Stimulated activated CD4-positive, alpha-beta T cell treated with anti-CD3 and anti-CD28 coated beads, TNF-alpha, amount 100 ng/mL, for 1 hour (primary cell): ENCODE results near the gene HBEGF.

Experiments used
- DNase-seq, 3 donors: peaks; one replicate each; pipeline ENCODE4 v3.0.0-alpha.2; 2020; ENCODE audit warnings: low read depth in 3 of 3, low spot score in 1 of 3

Gene HBEGF

DNA sequence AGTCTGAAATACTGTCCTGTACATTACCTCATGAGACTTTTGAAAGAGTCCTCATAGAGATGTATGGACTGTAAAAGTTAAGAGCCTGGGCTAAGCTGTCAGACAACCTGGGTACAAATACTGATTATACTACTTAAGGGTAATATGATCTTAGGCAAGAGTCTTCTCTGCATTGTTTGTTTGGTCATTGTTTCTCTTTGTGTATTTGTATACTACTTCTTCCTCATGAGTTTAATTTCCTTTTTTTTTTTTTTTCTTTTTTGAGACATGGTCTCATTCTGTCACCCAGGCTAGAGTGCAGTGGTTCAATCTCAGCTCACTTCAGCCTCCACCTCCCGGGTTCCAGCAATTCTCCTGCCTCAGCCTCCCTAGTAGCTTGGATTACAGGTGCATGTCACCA lies 40.9 kb downstream of the HBEGF start:
- no peak for DNase-seq

DNA sequence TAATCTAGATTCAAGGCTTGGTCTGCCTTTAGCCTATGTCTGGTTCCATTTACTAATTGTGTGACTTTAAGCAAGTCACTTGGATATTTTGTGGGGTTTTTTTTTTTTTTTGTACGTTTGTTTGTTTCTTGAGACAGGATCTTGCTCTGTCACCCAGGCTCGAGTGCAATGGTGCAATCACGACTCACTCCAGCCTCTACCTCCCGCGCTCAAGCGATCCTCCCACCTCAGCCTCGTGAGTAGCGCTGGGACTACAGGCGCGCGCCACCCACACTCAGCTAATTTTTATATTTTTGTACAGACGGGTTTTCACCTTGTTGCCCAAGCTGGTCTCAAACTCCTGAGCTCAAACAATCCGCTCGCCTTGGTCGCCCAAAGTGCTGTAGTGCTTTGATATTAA lies 42.4 kb downstream of the HBEGF start:
- DNase-seq = no peak

DNA sequence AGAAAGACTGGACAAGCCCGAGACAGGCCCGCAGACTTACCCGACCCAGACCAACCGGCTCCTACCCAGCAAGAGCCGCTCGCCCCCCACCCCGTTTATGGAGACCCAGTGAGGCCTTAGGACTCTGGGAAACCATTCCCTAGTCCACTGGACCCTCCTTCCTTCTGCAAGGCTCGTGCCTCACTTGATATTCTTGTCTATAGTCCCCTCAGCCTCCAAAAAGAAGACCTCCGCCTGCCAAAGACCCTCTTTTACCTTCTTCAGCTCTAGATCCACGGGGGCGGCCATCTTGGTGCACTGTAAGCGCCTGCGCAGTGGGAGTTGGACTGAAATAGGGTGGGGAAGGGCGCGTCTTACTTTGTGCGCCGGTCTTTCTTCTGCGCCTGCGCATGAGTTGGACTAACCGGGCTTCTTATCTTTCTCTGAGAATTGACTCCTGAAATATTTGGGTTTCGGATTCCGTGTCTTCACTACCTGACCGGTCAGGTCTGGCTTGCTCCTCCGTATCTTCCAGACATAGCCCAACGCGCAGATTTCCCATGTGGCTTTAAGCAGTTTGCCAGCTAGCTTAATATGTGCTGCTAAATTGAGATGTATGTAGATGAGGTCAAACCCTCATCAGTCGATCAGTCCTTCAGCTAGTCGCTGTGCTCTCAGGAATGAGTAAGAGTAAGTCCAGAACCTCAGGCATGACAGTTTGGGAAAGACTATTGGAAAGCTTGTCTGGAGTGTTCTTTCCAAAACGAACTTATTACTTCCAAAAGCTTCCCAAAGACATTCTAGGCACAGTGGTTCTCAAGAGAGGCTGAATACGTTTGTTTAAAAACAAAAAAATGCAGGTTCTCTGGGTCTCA lies 43.4 kb downstream of the HBEGF start, which contains the start of gene PFDN1:
PFDN1 (minus strand) TSS at position 316 of the 854 bp plus-strand sequence; CDS start at position 288, 28 bp downstream.
- DNase-seq = peak; percentile 71 to 85 (median 75)

DNA sequence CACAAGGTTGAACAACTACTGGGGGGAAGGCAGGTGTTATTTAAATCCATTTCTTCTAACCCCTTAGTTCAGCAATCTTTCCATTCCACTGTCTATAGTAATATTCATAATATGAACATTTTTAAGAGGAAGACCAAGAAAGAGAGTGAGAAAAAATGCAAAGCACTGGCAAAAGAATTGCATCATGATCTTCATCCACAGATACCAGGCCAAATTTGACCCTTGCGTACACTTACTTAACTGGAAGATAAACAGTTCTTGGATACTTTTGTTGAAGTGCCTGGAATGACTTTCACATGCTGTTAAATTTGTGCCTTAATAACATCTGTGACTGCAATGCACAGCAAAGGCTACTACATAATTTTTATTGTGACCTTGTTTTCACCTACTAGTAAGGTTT lies 45.3 kb downstream of the HBEGF start:
- DNase-seq = no peak

DNA sequence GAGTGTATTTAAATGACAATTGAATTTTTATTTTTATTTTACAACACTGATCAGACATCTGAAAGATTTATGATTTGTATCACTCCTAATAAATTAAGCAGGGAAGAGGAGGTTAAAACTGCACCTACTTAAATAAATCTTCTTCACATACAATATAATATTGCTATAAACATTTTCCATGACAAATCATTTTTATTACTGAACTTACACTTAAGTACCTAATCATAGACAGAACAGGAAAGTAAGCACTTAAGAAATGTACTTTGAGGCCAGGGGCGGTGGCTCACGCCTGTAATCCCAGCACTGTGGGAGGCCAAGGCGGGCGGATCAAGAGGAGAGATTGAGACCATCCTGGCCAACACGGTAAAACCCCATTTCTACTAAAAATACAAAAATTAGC lies 47.3 kb downstream of the HBEGF start:
- no peak for DNase-seq

DNA sequence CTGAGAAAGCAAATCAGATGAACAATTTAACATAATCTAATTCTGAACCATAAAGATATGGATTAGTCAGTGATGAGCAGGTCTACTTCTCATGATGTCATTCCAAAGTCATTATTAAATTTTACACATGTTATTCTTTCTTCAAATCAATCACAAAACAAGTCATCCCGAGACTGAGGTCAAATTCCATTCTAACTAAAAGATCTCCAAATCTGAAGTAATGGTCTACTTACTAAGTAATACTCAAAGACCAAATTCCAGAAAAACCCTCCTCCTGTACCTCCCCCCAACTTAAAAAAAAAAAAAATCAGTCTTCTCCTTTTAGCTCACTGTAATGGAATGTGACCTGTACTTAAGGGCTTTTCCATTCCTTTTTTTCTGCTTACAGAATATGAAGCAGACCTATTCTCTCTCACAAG lies 48.2 kb downstream of the HBEGF start:
- no peak for DNase-seq

DNA sequence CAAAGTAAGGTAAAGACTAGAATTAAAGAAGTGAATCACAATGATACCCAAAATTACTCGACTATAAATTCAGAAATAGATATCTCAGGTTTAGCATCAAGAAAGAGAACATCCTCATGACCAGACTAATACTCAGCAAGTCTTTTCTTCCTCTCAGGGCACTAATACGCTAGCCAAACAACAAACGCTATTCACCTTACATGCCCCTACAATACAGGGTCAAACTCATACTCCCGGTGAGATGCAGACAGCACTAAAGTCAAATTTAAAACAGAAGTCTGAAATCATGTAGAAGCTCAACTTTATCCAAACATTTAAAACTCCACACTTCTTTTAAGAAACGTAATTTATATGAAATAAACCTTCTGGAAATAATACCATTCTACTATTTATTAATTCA lies 49.1 kb downstream of the HBEGF start:
- no peak for DNase-seq

DNA sequence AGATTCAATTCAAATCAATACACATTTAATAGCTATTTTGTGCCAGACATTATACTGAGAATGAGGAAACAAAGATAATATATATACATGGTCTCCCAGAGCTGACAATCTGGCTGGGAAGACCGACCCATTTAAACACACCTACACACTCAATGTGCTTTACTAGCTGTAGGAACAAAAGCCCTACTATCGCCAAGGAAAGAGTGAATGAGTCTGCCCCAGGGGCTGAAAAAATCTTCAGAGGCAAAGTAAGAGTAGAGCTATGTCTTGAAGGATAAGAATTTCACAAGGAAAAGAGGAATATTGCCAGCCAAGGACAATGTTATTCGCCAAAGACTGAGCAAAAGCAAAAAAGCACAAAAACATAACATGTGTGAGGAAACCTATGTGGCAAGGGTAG lies 50.1 kb downstream of the HBEGF start:
- no peak for DNase-seq

DNA sequence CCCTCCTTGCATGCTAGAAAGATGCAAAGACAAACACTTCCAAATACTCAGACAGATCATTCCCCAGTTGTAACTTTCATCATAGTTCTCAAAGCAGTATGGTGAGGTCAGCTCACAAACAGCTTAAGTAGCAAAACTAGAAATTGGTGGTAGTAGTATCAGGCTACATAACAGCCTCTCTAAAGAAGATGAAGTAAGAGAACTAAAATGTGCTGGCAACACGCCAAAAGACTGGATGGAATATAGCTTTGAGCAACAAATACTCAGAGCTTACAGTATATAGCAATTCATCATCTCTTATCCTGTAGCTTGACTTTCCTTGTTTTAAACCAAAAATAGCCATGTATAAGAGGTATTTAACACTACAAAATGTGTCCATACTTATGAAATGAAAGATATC lies 51.0 kb downstream of the HBEGF start:
- DNase-seq = no peak

DNA sequence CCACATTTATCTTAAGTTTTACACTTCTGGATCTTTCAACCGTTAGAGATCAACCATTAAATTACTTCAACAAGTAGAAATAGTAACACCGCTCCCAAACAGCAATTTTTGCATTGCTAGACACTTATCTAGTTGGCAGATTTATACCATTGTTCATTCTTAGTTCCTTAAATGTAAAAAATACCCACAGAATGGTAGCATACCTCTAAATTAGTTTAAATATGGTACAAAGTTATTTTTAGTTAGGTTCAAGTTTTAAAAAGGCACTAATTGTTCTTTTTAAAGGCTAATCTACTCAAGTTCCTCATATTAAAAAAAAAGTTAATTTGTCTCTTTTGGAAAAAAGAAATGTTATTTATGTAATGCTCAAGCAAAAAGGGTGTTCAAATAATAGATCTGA lies 51.6 kb downstream of the HBEGF start:
- DNase-seq = no peak

DNA sequence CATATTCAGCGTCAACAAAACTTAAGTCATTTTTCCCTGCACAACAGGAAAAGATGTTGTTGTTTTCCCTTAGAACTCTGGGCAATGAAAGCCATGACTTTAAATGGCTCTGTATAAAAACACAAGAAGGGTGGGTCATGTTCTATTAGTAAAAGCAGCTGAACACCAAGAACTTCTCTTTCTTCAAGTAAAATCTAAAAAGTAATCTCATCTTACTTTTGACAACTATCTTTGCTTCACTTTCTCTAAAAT lies 52.6 kb downstream of the HBEGF start:
- DNase-seq = no peak

DNA sequence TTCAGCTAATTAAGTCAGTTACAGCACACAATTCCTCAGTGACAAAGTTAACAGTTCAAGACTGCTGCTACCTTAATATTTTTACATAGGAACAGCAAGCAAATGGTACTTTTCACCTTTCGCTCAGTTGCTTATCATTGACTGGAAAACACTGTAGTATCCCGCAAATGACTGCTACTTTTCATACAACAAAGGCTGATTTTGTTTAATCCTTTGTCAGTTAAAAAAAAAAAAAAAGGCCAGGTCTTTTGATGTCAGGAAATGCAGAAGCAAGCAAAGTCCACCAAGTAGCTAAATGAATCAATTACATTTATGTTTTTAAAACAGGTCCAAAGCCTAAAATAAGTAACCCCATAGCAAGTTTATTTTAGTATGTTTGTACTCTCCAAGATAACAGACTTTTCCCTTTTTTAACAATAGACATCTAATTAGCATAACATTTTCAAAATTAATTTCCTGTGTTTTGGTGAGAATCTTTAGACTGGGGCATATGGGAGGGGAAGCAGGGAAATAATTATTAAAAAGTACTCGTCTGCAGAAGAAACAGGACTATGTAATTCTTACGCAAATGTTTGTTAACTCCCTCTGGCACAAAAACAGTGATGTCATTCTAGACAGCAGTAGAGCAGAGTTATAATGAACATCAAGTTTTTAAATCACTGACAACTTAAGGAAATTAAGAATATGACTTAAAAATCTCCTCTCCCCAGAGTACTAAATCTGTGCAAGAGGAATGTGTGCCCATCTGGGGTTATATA lies 53.1 kb downstream of the HBEGF start:
- DNase-seq = no peak

DNA sequence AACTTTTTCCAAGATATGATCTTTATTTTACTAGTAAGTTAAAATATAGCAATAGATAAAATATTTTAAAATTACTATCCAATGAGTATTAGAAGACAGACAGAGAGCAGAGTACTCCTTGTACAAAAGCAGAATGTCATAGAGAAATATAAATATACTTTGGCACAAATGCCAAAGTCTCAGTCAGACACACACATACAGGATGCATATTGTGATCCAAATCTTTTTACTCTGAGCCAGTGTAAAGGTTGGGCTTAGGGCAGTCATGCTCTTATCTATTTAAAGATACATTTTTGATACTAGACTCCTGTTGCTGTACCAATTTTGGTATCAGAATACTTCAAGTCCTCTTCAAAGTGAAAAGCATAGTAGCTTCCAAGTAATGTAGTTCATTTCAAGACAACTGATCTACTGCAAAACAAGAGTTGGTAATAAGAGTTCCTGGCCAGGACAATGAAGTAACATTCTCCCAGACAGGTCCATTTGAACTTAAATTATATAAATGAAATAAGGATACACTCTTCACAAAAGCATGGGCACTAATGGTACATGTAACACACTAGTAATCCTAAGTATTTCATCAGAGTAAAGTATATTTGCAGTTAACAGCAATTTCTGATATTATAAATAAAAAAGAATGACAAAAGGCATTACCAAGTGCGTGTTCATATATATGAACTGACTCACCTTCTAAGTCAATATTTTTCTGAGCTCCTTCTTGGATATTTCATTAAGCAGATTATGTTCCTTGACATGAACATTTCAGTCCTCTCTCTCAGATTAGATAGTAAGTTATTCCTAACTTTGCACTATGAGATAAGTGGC lies 54.0 kb downstream of the HBEGF start:
- DNase-seq = no peak

DNA sequence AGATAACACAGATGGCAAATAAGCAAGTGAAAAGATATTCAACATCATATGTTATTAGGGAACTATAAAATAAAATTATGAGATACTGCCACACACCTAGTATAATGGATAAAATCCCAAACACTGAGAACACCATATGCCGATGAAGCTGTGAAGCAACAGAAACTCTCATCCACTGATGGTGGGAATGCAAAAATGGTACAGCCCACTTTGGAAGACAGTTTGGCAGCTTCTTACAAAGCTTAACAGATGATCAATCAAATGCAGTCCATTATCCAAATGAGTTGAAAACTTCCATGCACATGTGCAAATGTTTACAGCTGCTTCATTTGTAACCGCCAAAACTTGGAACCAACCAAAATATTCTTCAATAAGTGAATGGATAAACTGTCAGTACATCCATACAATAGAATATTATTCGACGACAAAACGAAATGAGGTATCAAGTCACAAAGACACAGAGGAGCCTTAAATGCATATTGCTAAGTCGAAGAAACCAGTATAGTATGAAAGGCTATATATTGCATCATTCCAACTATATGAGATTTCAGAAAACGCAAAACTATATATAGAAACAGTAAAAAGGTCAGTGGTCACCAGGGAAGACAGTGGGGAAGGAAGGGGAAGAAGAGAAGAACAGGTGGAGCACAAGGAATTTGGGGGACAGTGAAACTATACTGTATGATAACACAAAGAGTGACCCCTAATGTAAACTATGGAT lies 58.4 kb downstream of the HBEGF start:
- no peak for DNase-seq

DNA sequence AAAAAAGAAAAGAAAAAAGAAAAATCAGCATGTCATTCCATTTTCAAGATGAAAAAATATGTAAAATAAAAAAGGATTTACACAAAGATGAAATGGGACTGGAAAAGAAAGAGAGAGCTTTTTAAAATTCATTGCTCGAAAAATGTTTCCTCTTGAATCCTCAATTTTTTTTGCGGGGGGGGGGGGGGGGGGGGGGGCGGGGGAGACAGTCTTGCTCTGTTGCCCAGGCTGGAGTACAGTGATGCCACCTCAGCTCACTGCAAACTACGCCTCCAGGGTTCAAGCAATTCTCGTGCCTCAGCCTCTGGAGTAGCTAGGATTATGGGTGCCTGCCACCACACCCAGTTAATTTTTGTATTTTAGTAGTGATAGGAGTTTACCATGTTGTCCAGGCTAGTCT lies 60.0 kb downstream of the HBEGF start:
- DNase-seq = no peak

DNA sequence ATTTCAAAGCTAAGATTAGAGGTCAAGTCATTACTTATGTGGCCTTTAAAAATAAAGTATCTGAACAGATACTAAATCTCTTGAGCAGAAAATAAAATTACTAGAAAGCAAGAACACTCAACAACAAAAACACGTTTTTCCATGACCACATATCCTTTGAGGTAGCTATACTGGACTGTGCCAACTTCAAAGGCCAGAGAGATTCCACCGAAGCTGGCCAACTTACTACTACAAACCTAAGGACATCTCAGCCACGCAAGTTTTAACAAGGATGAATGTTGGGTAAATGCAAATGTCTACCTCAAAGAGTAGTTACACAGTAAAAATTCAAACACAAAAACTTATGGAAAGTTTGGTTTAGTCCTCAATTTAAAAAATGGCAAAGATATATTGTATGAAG lies 62.4 kb downstream of the HBEGF start:
- DNase-seq = no peak
